HG03039 (cell line): ENCODE data around the gene ATAD3C.
"Not testable (repeated sequence)": the region's sequence is repeated elsewhere in the genome, so short reads cannot be mapped to it uniquely, and the experiment has no call there.

Source experiments
- ATAC-seq: cut with Tn5 transposase; IDR thresholded peaks from one replicate; pipeline ENCODE4 v1.9.1; 2021; ENCODE audit warnings: mild to moderate bottlenecking, moderate library complexity; ENCODE audit not compliant: unreplicated experiment

ATAD3C gene

GRCh38 chr1:1440262-1441001, 9.1 kb upstream of the ATAD3C start:
- ATAC-seq = no peak

GRCh38 chr1:1441002-1441888, 8.2 kb upstream of the ATAD3C start:
- no peak for ATAC-seq

DNA sequence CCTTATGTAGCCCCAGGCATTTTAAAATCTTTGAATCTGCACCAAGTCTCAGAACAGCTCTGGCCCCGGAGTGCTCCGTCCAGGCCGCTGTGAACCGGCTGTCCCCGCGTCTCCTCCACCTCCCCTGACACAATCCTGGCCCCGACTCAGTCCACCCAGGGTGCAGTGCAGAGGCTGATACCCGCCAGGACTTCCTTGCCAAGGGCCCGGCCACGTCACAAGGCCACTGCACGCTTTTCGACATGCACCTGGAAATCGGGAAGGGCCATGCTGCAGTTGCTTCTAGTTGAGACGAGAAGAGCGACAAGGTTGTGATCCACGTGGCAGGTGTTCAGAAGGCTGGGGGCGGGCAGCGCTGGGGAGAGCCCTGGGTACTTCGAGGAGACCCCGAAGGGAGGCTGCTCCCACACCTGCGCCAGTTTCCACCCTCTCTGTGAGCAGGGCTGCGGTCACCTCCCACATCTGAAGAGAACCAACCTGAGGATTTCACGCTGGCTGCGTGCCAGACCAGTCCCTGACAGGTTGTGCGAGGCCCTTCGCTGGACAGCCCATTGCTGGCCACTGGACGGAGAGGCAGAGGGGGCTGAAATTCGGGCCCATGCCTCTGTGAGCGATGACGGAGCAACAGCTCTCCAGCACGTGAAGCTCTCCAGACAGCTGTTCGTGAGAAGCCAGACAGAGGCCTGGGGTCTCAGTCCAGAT, 7.3 kb upstream of the ATAD3C start:
- ATAC-seq = no peak

DNA sequence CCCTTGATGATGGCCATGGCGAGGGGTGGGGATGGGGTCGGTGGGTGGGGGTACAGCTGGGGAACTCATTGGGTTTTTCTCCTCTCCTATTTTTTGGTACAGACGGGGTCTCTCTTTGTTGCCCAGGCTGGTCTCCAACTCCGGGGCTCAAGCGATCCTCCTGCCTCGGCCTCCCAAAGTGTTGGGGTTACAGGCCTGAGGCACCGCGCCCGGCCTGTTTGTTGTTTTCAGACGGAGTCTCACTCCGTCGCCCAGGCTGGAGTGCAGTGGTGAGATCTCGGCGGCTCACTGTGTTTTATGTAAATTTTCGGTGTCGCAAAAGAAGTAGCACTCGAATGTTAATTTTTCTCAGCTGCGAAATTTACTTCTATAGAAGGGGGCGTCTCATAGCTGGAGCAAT, 2.9 kb upstream of the ATAD3C start:
- not testable (repeated sequence) for ATAC-seq

- ATAC-seq = not testable (repeated sequence)
Measured at GRCh38 chr1:1450616-1451015, 1.1 kb downstream of the ATAD3C start.

GRCh38 chr1:1451696-1452364, 2.3 kb downstream of the ATAD3C start:
- no peak for ATAC-seq

DNA sequence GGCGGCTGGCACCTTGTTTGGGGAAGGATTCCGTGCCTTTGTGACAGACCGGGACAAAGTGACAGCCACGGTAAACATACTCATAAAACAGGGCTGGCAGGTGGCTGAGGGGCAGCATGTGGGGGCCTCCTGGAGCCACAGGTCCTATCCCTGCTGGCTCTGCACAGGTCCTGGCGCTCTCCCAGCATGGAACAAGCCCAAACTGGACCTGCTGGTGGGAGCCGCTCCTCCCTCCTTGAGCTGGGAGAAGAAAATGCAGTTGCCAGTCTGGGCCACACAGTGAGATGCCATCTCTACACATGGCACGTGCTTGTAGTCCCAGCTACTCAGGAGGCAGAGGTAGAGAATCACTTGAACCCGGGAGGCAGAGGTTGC, 2.9 kb downstream of the ATAD3C start:
- not testable (repeated sequence) for ATAC-seq

- no peak for ATAC-seq
Measured at GRCh38 chr1:1452882-1453281, 3.4 kb downstream of the ATAD3C start.

GRCh38 chr1:1454286-1455056, 5.0 kb downstream of the ATAD3C start:
- not testable (repeated sequence) for ATAC-seq

DNA sequence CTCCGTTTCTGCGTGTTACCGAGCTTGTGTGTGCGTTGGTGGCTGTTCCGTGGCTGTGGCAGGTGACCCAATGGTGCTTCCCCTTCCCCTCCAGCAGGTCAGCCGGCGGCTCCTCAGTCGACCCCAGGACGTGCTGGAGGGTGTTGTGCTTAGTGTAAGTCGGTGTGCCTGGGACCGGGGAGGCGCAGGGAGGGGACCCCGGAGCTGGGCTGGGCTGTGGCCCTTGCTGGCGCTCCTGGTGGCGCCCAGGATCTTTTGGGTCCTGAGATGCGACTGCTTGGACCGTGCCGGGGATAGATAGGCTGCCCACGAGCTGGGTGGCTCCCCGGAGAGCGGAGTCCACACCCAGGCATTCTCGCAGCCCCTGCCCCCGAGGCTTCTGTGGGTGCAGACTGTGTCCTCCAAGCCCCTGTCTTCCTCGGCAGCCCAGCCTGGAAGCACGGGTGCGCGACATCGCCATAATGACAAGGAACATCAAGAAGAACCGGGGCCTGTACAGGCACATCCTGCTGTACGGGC, 5.9 kb downstream of the ATAD3C start:
- no peak for ATAC-seq

- ATAC-seq = not testable (repeated sequence)
Measured at GRCh38 chr1:1455934-1456333, 6.4 kb downstream of the ATAD3C start.

DNA sequence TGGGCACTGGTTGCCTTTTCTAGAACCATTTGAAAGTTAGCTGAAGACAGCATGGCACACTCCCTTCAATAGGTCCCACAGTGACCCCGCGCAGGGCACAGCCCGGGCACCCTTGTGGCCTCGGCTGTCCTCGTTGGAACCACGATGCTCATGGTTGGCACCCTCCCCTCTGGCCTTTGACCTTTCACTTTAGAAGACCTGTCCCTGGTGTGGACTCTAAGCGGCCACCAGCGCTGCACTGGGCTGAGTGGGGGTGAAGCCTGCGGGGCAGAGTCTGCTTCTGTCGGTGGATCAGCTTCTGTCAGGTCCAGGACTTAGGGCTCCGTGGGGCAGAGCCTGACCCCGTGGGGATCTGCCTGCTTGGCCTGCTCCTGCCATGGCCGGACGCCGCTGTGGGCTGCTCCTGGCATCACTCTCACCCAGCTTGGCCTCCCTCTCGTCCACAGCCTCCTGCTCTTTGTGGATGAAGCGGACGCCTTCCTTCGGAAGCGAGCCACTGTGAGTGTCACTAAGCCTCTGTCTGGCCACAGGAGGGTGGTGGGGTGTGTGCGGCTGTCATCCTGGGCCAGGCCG, 7.3 kb downstream of the ATAD3C start:
- ATAC-seq = not testable (repeated sequence)

- not testable (repeated sequence) for ATAC-seq
Measured at GRCh38 chr1:1459156-1459555, 9.7 kb downstream of the ATAD3C start.

- not testable (repeated sequence) for ATAC-seq
Measured at GRCh38 chr1:1459711-1460110, 10.2 kb downstream of the ATAD3C start.

GRCh38 chr1:1460540-1461130, 11.1 kb downstream of the ATAD3C start:
- no peak for ATAC-seq

GRCh38 chr1:1461721-1462317, 12.3 kb downstream of the ATAD3C start:
- no peak for ATAC-seq

DNA sequence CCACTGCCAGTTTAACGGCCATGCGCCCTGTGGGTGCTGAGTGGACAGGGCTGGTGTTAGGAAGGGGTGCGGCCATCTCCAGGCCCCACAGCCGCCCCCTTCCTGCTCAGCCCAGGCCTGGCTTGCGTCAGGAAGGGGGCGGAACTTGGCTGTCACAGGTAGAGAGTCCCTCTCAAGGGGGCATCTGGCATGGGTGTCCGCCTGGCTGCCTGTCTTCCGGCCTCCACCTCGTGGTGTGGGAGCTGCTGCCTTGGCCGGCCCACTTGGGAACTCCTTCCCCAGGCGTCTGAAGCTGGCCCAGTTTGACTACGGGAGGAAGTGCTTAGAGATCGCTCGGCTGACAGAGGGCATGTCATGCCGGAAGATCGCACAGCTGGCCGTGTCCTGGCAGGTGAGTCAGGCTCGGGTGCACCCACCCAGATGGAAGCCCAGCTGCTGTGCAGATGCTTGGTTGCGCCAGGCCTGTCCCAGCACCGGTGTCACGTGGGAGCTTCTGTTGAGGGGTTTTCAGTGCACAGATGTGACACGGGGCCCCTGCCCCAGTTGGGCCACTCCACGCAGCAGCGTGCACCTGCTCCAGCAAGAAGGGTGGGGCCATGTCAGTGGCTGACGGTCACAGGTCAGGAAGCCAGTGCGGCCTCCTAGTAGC, 13.0 kb downstream of the ATAD3C start:
- no peak for ATAC-seq

GRCh38 chr1:1463312-1463711, 13.8 kb downstream of the ATAD3C start:
- no peak for ATAC-seq
